Neural cell (in vitro differentiated cells): ENCODE measurements around the gene PLVAP. TPM values are rescaled to one million over a fixed set of nuclear protein-coding genes. Genes with fewer than 3 reads are reported as not detected.

Experiments used
- H2AFZ ChIP-seq: fragments of 200-600, 300-800 bp; sonication (generic), shearing (Covaris generic); 2 replicates; pipeline ENCODE4 v1.6.0; 2014; ENCODE audit warnings: low read depth, mild to moderate bottlenecking, antibody characterized with exemption, low read length, moderate library complexity
- H3F3A ChIP-seq: fragments of 200-600 bp; shearing (Covaris generic); 2 replicates; pipeline ENCODE4 v1.6.1; 2016; ENCODE audit warnings: mild to moderate bottlenecking, moderate library complexity, mixed read lengths, antibody characterized with exemption, low read length; ENCODE audit not compliant: insufficient read depth, poor library complexity, severe bottlenecking
- H3K27ac ChIP-seq: fragments of 200-600, 300-800 bp; sonication (generic), shearing (Covaris generic); 2 replicates; pipeline ENCODE4 v1.5.1; 2014; ENCODE audit warnings: mild to moderate bottlenecking, low read length, moderate library complexity
- H3K27me3 ChIP-seq: fragments of 300-800, 200-600 bp; sonication (generic), shearing (Covaris generic); 2 replicates; pipeline ENCODE4 v1.6.0; 2014; ENCODE audit warnings: mild to moderate bottlenecking, low read depth, low read length, moderate library complexity; ENCODE audit not compliant: insufficient read depth
- H3K36me3 ChIP-seq: fragments of 300-800, 200-600 bp; sonication (generic), shearing (Covaris generic); 2 replicates; pipeline ENCODE4 v1.5.1; 2014; ENCODE audit warnings: mild to moderate bottlenecking, antibody characterized with exemption, low read length, moderate library complexity; ENCODE audit not compliant: insufficient read depth
- H3K4me2 ChIP-seq: fragments of 300-800, 200-600 bp; sonication (generic), shearing (Covaris generic); 2 replicates; pipeline ENCODE4 v1.6.0; 2014; ENCODE audit warnings: mild to moderate bottlenecking, low read length
- H3K4me3 ChIP-seq: fragments of 300-800, 200-600 bp; sonication (generic), shearing (Covaris generic); 2 replicates; pipeline ENCODE4 v1.5.1; 2014; ENCODE audit warnings: mild to moderate bottlenecking, low read length, moderate library complexity
- H3K79me2 ChIP-seq: fragments of 200-600 bp; shearing (Covaris generic); replicated peaks from 2 replicates; pipeline ENCODE4 v1.6.0; 2014; ENCODE audit warnings: mild to moderate bottlenecking, low read length, moderate library complexity; ENCODE audit not compliant: insufficient read depth
- H3K9ac ChIP-seq: fragments of 300-800, 200-600 bp; sonication (generic), shearing (Covaris generic); 2 replicates; pipeline ENCODE4 v1.6.1; 2016; ENCODE audit warnings: mild to moderate bottlenecking, low read length, mixed read lengths
- H3K9me2 ChIP-seq: fragments of 200-600 bp; shearing (Covaris generic); 2 replicates; pipeline ENCODE4 v1.6.1; 2016; ENCODE audit warnings: mild to moderate bottlenecking, low read length, mixed read lengths; ENCODE audit not compliant: insufficient read depth
- H3K9me3 ChIP-seq: fragments of 200-600, 300-800 bp; sonication (generic), shearing (Covaris generic); 2 replicates; pipeline ENCODE4 v1.6.1; 2016; ENCODE audit warnings: mild to moderate bottlenecking, mixed run types, low read length, moderate library complexity, mixed read lengths
- H4K20me1 ChIP-seq: fragments of 200-600 bp; shearing (Covaris generic); 2 replicates; pipeline ENCODE4 v1.6.1; 2016; ENCODE audit warnings: mild to moderate bottlenecking, mixed run types; ENCODE audit not compliant: insufficient read depth
- EP300 ChIP-seq: fragments of 450-650 bp; conservative IDR thresholded peaks from 2 replicates; pipeline ENCODE4 v1.6.1; 2014; ENCODE audit warnings: antibody characterized with exemption, mild to moderate bottlenecking, moderate library complexity; ENCODE audit not compliant: poor library complexity, severe bottlenecking
- EZH2 ChIP-seq: fragments of 200-600, 300-800 bp; shearing (Covaris generic), sonication (generic); IDR thresholded peaks from 2 replicates; pipeline ENCODE4 v1.6.1; 2014; ENCODE audit warnings: antibody characterized with exemption, low read length, borderline replicate concordance, mild to moderate bottlenecking; ENCODE audit not compliant: insufficient read depth, poor library complexity, severe bottlenecking
- MXI1 ChIP-seq: fragments of 450-650 bp; conservative IDR thresholded peaks from 2 replicates; pipeline ENCODE4 v1.6.1; 2014; ENCODE audit warnings: antibody characterized with exemption, mild to moderate bottlenecking; ENCODE audit not compliant: poor library complexity, severe bottlenecking
- POLR2AphosphoS5 ChIP-seq: IDR thresholded peaks from 2 replicates; pipeline ENCODE4 v1.6.1; 2012
- RAD21 ChIP-seq: fragments of 450-650 bp; conservative IDR thresholded peaks from 2 replicates; pipeline ENCODE4 v1.6.1; 2014; ENCODE audit warnings: antibody characterized with exemption, mild to moderate bottlenecking, moderate library complexity
- SMC3 ChIP-seq: fragments of 450-650 bp; conservative IDR thresholded peaks from 2 replicates; pipeline ENCODE4 v1.6.1; 2014; ENCODE audit warnings: antibody characterized with exemption, mild to moderate bottlenecking, moderate library complexity; ENCODE audit not compliant: poor library complexity
- TAF1 ChIP-seq: IDR thresholded peaks from 2 replicates; pipeline ENCODE4 v1.6.1; 2012; ENCODE audit warnings: low read depth
- polyA plus RNA-seq: library from polyadenylated mRNA; depleted of rRNA; stranded (reverse); fragments of >200 nt; gene quantifications from 2 replicates; pipeline ENCODE4 v1.2.3, GENCODE V29; 2014
- TF ChIP-seq, protein P1 (sequence below): fragments of 450-650 bp; IDR thresholded peaks from 2 replicates; pipeline ENCODE4 v1.5.1; 2014; ENCODE audit warnings: antibody characterized with exemption, mild to moderate bottlenecking, moderate library complexity; ENCODE audit not compliant: poor library complexity, severe bottlenecking
- TF ChIP-seq, protein P2 (sequence below): IDR thresholded peaks from 2 replicates; pipeline ENCODE4 v1.6.1; 2012; ENCODE audit warnings: borderline replicate concordance

The PLVAP gene
- polyA plus RNA-seq, 1 donor from 2014 or later = not detected

DNA sequence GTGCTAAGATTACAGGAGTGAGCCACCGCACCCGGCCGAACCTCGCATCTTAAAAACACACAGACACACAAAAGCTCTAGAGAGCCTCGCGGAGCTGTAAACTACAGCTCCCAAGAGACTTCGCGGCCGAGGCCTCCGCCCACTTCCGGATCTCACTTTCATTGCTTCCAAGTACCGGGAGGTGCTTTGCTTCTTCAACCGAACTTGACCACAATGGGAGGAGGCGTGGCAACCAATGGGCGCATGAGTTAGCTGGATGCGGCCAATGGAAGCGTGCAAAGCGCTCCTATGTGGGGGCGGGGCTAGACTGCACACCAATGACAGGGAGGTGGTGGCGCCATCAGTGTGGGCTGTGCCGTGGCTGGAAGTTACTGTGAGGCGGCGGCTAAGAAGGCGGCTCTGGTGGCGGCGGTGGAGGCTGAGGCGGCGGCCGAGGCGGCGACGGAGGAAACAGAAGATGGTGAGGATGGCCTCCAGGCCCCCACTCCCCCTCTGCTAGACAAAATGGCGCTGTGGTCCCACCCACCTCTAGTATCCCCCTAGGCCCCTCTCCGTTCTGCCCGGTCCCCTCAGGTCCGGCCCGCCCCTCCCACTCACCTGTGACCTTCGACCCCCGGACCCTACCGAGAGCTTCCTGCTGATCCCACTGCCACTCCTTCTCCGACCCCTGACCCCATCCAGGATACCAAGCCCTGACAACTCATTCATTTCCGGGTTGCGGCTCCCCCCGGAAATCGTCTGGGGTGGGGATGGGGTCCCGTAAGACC, 67.8 kb downstream of the PLVAP start, which contains the start of gene DDA1:
DDA1 (plus strand) TSS at position 366 of the 767 bp plus-strand sequence; CDS start at position 458, 92 bp downstream.
- Histone ChIP-seq H2AFZ (peak within 1 kb of the TSS; percentile 33), H3K27me3 (no peaks in the 10 kb centered on the region), H3K9ac (peak within 1 kb of the TSS; percentile 82), H3K4me3 (peak within 1 kb of the TSS; percentile 97), H4K20me1 (no peaks in the 10 kb centered on the region), H3K9me2 (no peaks in the 10 kb centered on the region), H3K27ac (peak within 1 kb of the TSS; percentile 61), H3K36me3 (no peaks in the 10 kb centered on the region), H3K9me3 (no peaks in the 10 kb centered on the region), H3K4me2 (peak within 1 kb of the TSS; percentile 75), H3K79me2 (peaks cover 18% of the 10 kb centered on the region), H3F3A (no peaks in the 10 kb centered on the region)
- peak; percentile 91 for TF ChIP-seq POLR2AphosphoS5
- TF ChIP-seq RAD21 = no peak
- TF ChIP-seq MXI1 = peak; percentile 50
- TF ChIP-seq EZH2 = no peak
- TF ChIP-seq, protein P1, sequence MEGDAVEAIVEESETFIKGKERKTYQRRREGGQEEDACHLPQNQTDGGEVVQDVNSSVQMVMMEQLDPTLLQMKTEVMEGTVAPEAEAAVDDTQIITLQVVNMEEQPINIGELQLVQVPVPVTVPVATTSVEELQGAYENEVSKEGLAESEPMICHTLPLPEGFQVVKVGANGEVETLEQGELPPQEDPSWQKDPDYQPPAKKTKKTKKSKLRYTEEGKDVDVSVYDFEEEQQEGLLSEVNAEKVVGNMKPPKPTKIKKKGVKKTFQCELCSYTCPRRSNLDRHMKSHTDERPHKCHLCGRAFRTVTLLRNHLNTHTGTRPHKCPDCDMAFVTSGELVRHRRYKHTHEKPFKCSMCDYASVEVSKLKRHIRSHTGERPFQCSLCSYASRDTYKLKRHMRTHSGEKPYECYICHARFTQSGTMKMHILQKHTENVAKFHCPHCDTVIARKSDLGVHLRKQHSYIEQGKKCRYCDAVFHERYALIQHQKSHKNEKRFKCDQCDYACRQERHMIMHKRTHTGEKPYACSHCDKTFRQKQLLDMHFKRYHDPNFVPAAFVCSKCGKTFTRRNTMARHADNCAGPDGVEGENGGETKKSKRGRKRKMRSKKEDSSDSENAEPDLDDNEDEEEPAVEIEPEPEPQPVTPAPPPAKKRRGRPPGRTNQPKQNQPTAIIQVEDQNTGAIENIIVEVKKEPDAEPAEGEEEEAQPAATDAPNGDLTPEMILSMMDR = peak; percentile 28
- no peak for TF ChIP-seq SMC3
- TF ChIP-seq, protein P2, sequence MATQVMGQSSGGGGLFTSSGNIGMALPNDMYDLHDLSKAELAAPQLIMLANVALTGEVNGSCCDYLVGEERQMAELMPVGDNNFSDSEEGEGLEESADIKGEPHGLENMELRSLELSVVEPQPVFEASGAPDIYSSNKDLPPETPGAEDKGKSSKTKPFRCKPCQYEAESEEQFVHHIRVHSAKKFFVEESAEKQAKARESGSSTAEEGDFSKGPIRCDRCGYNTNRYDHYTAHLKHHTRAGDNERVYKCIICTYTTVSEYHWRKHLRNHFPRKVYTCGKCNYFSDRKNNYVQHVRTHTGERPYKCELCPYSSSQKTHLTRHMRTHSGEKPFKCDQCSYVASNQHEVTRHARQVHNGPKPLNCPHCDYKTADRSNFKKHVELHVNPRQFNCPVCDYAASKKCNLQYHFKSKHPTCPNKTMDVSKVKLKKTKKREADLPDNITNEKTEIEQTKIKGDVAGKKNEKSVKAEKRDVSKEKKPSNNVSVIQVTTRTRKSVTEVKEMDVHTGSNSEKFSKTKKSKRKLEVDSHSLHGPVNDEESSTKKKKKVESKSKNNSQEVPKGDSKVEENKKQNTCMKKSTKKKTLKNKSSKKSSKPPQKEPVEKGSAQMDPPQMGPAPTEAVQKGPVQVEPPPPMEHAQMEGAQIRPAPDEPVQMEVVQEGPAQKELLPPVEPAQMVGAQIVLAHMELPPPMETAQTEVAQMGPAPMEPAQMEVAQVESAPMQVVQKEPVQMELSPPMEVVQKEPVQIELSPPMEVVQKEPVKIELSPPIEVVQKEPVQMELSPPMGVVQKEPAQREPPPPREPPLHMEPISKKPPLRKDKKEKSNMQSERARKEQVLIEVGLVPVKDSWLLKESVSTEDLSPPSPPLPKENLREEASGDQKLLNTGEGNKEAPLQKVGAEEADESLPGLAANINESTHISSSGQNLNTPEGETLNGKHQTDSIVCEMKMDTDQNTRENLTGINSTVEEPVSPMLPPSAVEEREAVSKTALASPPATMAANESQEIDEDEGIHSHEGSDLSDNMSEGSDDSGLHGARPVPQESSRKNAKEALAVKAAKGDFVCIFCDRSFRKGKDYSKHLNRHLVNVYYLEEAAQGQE = peak; percentile 54
- TF ChIP-seq TAF1 = peak; percentile 43
- no peak for TF ChIP-seq EP300

DNA sequence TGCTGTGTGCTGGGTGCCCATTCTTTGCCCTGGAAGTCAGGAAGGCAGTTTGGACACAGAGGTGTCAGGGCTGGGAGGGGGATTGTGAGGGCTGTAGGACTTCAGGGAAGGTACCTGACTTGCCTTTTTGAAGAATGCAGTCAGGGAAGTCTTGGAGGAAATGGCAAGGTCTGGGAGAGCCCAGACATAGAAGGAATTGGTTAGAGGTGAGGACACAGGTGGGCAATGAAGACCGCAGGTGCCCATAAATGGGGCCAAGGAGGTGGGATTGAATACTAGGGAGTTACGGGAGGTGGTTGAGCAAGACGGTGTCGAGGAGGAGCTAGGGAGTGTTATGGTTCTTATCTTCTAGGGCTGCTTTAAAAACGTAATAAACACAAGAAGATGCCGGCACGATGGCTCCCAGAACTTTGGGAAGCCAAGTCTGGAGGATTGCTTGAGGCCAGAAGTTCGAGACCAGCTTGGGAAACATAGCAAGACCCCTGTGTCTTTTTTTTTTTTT, 69.2 kb downstream of the PLVAP start:
- Histone ChIP-seq H3K9me3 (no peaks in the 10 kb centered on the region), H3K4me3 (no peak overlapping the region), H4K20me1 (no peaks in the 10 kb centered on the region), H3F3A (no peaks in the 10 kb centered on the region), H3K9ac (no peak overlapping the region), H3K79me2 (peaks cover 18% of the 10 kb centered on the region), H3K27ac (no peak overlapping the region), H3K27me3 (no peaks in the 10 kb centered on the region), H3K9me2 (no peaks in the 10 kb centered on the region), H2AFZ (no peak overlapping the region), H3K36me3 (no peaks in the 10 kb centered on the region), H3K4me2 (no peak overlapping the region)
- TF ChIP-seq, protein P1 = no peak
- TF ChIP-seq, protein P2 = no peak
- TF ChIP-seq RAD21 (no peak), POLR2AphosphoS5 (no peak), EZH2 (no peak), MXI1 (no peak), SMC3 (no peak), TAF1 (no peak), EP300 (no peak)
